ENCODE data around the gene ACOT13. TPM values are rescaled to one million over a fixed set of nuclear protein-coding genes. Genes with fewer than 3 reads are reported as not detected.
"Not testable (repeated sequence)": the region's sequence is repeated elsewhere in the genome, so short reads cannot be mapped to it uniquely, and the experiment has no call there.

Gene ACOT13
- total RNA-seq, 1 donor from 2014 or later: 16.8 TPM

GRCh38 chr6:24730653-24731052 is 63.8 kb downstream of the ACOT13 start:
- not testable (repeated sequence) for DNase-seq (ENCODE audit: low spot score)

GRCh38 chr6:24731456-24732134 is 64.7 kb downstream of the ACOT13 start:
- not testable (repeated sequence) for DNase-seq (ENCODE audit: low spot score)

GRCh38 chr6:24734166-24734565 is 67.3 kb downstream of the ACOT13 start:
- DNase-seq (ENCODE audit: low spot score): no peak

GRCh38 chr6:24734710-24735109 is 67.8 kb downstream of the ACOT13 start:
- not testable (repeated sequence) for DNase-seq (ENCODE audit: low spot score)

- DNase-seq (ENCODE audit: low spot score): no peak
Measured at GRCh38 chr6:24738741-24739140, 71.9 kb downstream of the ACOT13 start.

GRCh38 chr6:24740861-24741260 is 74.0 kb downstream of the ACOT13 start:
- DNase-seq (ENCODE audit: low spot score): no peak

GRCh38 chr6:24742216-24742738 is 75.4 kb downstream of the ACOT13 start:
- DNase-seq (ENCODE audit: low spot score): no peak

- no peak for DNase-seq (ENCODE audit: low spot score)
Measured at GRCh38 chr6:24743265-24743943, 76.5 kb downstream of the ACOT13 start.

GRCh38 chr6:24743944-24744335 is 77.1 kb downstream of the ACOT13 start:
- no peak for DNase-seq (ENCODE audit: low spot score)

GRCh38 chr6:24744911-24745310 is 78.0 kb downstream of the ACOT13 start:
- no peak for DNase-seq (ENCODE audit: low spot score)

GRCh38 chr6:24749297-24749696 is 82.4 kb downstream of the ACOT13 start:
- no peak for DNase-seq (ENCODE audit: low spot score)

- DNase-seq (ENCODE audit: low spot score): not testable (repeated sequence)
Measured at GRCh38 chr6:24750878-24751277, 84.0 kb downstream of the ACOT13 start.

GRCh38 chr6:24752503-24752902 is 85.6 kb downstream of the ACOT13 start:
- DNase-seq (ENCODE audit: low spot score): no peak

GRCh38 chr6:24752917-24753492 is 86.1 kb downstream of the ACOT13 start:
- no peak for DNase-seq (ENCODE audit: low spot score)

GRCh38 chr6:24753545-24753944 is 86.7 kb downstream of the ACOT13 start:
- no peak for DNase-seq (ENCODE audit: low spot score)

- not testable (repeated sequence) for DNase-seq (ENCODE audit: low spot score)
Measured at GRCh38 chr6:24754378-24754777, 87.5 kb downstream of the ACOT13 start.

Other genes with a start within 250 kb of the ACOT13 start
- 6.2 TPM for gene GPLD1, start 177.5 kb upstream of the ACOT13 start, total RNA-seq
- 39.6 TPM for gene ALDH5A1, start 172.1 kb upstream of the ACOT13 start, total RNA-seq
- 0.23 TPM for gene KIAA0319, start 20.9 kb upstream of the ACOT13 start, total RNA-seq
- 54.4 TPM for gene TDP2, start 178 bp upstream of the ACOT13 start, total RNA-seq
- 111 TPM for gene C6orf62, start 52.1 kb downstream of the ACOT13 start, total RNA-seq
- 67.5 TPM for gene GMNN, start 107.9 kb downstream of the ACOT13 start, total RNA-seq
- not detected for gene ARMH2, start 131.8 kb downstream of the ACOT13 start, total RNA-seq